ENCODE data around the gene C1orf56.
A peak's percentile ranks its signal among the peaks of the same experiment; 100 is the strongest.

The C1orf56 gene, protein sequence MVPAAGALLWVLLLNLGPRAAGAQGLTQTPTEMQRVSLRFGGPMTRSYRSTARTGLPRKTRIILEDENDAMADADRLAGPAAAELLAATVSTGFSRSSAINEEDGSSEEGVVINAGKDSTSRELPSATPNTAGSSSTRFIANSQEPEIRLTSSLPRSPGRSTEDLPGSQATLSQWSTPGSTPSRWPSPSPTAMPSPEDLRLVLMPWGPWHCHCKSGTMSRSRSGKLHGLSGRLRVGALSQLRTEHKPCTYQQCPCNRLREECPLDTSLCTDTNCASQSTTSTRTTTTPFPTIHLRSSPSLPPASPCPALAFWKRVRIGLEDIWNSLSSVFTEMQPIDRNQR

DNA sequence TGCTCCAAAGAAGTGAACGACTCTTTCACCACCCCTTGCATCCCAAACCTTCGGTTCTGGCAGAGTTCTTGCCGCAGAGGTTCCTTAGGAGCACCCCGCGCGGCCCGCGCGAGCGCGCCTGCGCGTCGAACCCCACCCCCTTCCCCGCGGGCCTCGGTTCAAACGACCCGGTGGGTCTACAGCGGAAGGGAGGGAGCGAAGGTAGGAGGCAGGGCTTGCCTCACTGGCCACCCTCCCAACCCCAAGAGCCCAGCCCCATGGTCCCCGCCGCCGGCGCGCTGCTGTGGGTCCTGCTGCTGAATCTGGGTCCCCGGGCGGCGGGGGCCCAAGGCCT, at the start of gene C1orf56:
Gene C1orf56, plus strand, starts transcription at position 161 of the 334 bp plus-strand sequence. Its CDS starts 97 bp downstream, at position 258.
- TF ChIP-seq, protein P1, sequence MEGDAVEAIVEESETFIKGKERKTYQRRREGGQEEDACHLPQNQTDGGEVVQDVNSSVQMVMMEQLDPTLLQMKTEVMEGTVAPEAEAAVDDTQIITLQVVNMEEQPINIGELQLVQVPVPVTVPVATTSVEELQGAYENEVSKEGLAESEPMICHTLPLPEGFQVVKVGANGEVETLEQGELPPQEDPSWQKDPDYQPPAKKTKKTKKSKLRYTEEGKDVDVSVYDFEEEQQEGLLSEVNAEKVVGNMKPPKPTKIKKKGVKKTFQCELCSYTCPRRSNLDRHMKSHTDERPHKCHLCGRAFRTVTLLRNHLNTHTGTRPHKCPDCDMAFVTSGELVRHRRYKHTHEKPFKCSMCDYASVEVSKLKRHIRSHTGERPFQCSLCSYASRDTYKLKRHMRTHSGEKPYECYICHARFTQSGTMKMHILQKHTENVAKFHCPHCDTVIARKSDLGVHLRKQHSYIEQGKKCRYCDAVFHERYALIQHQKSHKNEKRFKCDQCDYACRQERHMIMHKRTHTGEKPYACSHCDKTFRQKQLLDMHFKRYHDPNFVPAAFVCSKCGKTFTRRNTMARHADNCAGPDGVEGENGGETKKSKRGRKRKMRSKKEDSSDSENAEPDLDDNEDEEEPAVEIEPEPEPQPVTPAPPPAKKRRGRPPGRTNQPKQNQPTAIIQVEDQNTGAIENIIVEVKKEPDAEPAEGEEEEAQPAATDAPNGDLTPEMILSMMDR (IDR thresholded peaks at IDR 0.05; ENCODE audit: low read depth, low read length, missing control alignments), result no peak
- H3K4me3 ChIP-seq (replicated peaks; ENCODE audit: low read depth, low read length), result peak within 1 kb of the TSS; percentile 60
- DNase-seq (ENCODE audit: extremely low read depth, low read depth), result no peak

DNA sequence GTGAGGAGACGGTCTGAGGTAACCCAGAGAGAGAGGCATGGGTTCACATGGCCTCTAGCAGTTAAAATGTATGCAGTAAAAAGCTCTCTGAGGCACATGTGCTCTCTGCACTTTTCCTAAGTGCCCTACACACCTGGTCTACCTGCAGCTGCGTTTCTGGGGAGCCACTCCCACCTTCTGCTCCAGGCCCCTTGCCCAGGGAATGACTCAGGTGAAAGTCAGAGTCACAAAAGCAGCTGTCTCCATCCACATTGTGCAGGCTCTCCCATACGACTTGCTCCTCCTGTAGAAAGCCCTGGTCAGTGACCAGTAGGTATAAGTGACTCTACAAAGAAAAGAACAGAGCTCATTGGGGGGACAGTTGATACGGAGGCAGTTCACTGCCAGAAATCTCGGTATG, 49.6 kb upstream of the C1orf56 start:
- TF ChIP-seq, protein P1 (IDR thresholded peaks at IDR 0.05; ENCODE audit: low read depth, low read length, missing control alignments), result no peak
- H3K4me3 ChIP-seq (replicated peaks; ENCODE audit: low read depth, low read length), result no peak overlapping the region
- no peak for DNase-seq (ENCODE audit: extremely low read depth, low read depth)

DNA sequence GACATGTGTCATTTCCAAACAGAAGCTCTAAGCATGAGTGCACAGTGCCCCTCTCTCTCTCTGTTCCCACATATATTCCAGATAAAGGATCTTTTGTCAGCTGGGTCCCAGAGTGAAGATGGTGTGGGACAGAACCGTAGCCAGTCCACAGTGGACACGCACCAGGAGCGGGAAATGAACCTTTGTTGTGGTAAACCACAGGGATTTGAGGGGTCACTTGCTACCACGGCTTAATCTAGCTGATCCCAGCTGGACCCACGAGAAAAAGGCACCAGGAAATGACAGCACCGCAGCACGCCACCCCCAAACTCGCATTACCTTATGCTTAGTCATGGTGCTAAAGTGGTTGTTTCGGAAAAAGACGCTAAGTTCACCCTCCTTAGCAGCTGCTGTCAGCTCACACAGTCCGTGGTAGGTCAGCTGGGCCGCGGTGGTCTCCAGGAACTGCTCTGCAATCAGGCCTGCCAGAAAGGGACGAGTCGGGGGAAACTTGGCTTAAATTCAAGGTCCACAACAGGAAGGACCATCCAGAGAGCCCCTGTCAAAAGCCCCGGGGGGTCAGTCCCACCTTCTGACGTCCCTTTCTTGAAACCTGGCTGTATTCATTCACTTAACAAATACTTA, 48.4 kb upstream of the C1orf56 start:
- no peak for DNase-seq (ENCODE audit: extremely low read depth, low read depth)
- H3K4me3 ChIP-seq (replicated peaks; ENCODE audit: low read depth, low read length), result no peak overlapping the region
- TF ChIP-seq, protein P1 (IDR thresholded peaks at IDR 0.05; ENCODE audit: low read depth, low read length, missing control alignments), result no peak

DNA sequence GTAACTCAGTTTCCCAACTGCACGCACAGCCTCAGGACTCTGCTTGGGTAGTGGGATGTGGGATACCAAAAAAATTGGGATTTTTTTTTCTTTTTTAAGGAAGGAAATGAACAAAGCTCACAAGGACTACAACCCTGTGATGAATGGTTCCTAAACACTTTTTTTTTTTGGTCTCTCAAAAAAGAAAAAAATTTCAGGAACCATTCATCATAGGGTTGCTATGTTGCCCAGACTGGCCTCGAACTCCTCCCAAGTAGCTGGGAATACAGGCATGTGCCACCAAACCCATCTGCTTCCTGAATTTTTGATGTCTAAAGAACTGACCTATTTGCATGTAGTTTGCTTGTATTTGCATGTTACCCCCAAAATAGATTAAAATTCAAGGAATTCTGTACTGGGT, 47.6 kb upstream of the C1orf56 start:
- DNase-seq (ENCODE audit: extremely low read depth, low read depth), result no peak
- no peak overlapping the region for H3K4me3 ChIP-seq (replicated peaks; ENCODE audit: low read depth, low read length)
- TF ChIP-seq, protein P1 (IDR thresholded peaks at IDR 0.05; ENCODE audit: low read depth, low read length, missing control alignments), result no peak

DNA sequence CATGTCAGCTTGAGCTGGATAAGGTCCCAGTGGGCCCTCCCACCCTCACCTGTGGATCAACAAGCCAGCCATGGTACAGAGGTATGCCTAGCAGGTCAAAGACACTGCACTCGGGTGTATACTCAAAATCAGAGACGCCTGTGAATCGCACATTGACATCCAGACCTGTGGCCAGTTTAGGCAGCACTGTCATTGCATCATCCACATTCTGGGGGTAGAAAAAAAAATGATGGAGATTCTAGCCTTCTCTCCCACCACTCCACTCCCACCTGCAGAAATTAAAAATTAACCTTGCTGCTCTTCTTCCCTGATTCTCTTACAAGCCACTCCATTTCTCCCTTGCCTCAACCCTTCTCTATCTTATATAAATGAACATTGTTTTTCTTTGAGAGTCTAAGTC, 47.1 kb upstream of the C1orf56 start:
- no peak overlapping the region for H3K4me3 ChIP-seq (replicated peaks; ENCODE audit: low read depth, low read length)
- DNase-seq (ENCODE audit: extremely low read depth, low read depth), result no peak
- TF ChIP-seq, protein P1 (IDR thresholded peaks at IDR 0.05; ENCODE audit: low read depth, low read length, missing control alignments), result no peak

DNA sequence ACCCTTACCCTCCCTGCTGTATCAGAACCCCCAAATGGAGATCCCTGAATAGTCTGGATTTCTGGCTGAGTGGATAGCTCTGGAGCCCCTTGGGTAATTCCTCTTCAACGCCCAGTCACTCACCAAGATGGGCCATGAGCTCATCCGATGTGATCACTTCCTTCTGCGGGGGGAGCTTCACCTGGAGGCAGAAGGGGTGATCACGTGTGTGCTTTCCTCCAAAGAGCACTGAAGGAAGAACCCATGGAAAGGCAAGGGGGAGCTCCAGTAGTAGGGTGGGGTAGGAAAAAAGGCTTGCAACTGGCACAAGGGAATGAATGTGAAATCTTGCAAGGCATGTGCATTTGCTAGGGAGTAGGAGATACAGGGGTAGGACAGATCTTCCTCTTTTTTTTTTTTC, 45.9 kb upstream of the C1orf56 start:
- no peak for DNase-seq (ENCODE audit: extremely low read depth, low read depth)
- H3K4me3 ChIP-seq (replicated peaks; ENCODE audit: low read depth, low read length), result no peak overlapping the region
- TF ChIP-seq, protein P1 (IDR thresholded peaks at IDR 0.05; ENCODE audit: low read depth, low read length, missing control alignments), result no peak

All from HFF-Myc (cell line).